HepG2 (cell line): ENCODE measurements around the gene PHACTR1. TPM values are rescaled to one million over a fixed set of nuclear protein-coding genes. Genes with fewer than 3 reads are reported as not detected.

ENCODE experiments used
- ATAC-seq: fragments of 200-7000 bp; cut with Tn5 transposase; 3 replicates; pipeline ENCODE4 v1.9.1; 2020; ENCODE audit warnings: mild to moderate bottlenecking, moderate library complexity
- BruUV-seq: library from RNA; stranded (reverse); fragments of 400-500 nt; replicated peaks from 2 replicates; lab custom pipeline; 2021; lab: Mats Ljungman, UMichigan
- CTCF ChIA-PET: fragments of 300-600 bp; formaldehyde crosslinking; extraction: SDS; loops from one replicate; lab custom pipeline; 2021; ENCODE audit warnings: low total read pairs, inconsistent platforms, low intra/inter-chr PET ratio; lab: Yijun Ruan, JAX
- POLR2A ChIA-PET: fragments of 350-600 bp; sonication (Branson Sonifier 250); formaldehyde crosslinking; loops from one replicate; lab custom pipeline; 2020; ENCODE audit warnings: antibody characterized with exemption, inconsistent platforms; lab: Yijun Ruan, JAX
- DNase-seq: peaks from one replicate; pipeline ENCODE4 v3.0.0-alpha.2; 2015; ENCODE audit warnings: low spot score
- FAIRE-seq: peaks from 3 replicates; lab custom pipeline; 2011; peaks lifted over from hg19 to GRCh38; lab: Jason Lieb, UNC
- H2AFZ ChIP-seq: one replicate; pipeline ENCODE4 v1.6.1; 2011; ENCODE audit warnings: low read length, inconsistent platforms
- H3K27ac ChIP-seq: fragments of 300-600 bp; 3 replicates; pipeline ENCODE4 v1.8.0; 2011; ENCODE audit warnings: mixed run types, mild to moderate bottlenecking, mixed read lengths, low read length, inconsistent platforms; ENCODE audit not compliant: insufficient read depth; ENCODE audit errors: extremely low read length
- H3K27me3 ChIP-seq, 2 experiments: fragments of 200-600 bp in 1 of 2; 2 replicates in 1 of 2; 3 replicates in 1 of 2; pipeline versions ENCODE4 v1.6.0 to v1.8.0; 2011; ENCODE audit warnings: low read length in 2 of 2, mild to moderate bottlenecking in 2 of 2, moderate library complexity in 2 of 2, inconsistent platforms in 1 of 2; ENCODE audit not compliant: insufficient read depth in 2 of 2, control insufficient read depth in 1 of 2
- H3K36me3 ChIP-seq, 2 experiments: fragments of 200-600 bp in 1 of 2; replicated peaks in 1 of 2; 2 replicates in 1 of 2; 3 replicates in 1 of 2; pipeline versions ENCODE4 v1.5.1 to v1.8.0; 2011; ENCODE audit warnings: low read length in 2 of 2, inconsistent platforms in 1 of 2; ENCODE audit not compliant: insufficient read depth in 2 of 2, control insufficient read depth in 1 of 2
- H3K4me1 ChIP-seq: 2 replicates; pipeline ENCODE4 v1.5.1; 2012; ENCODE audit warnings: low read length, inconsistent platforms; ENCODE audit not compliant: insufficient read depth
- H3K4me2 ChIP-seq: 2 replicates; pipeline ENCODE4 v1.6.0; 2011; ENCODE audit warnings: low read depth, low read length, inconsistent platforms
- H3K4me3 ChIP-seq, 3 experiments: fragments of 200-600 bp in 1 of 3; sonication (generic), shearing (Covaris generic) in 1 of 3; replicated peaks in 1 of 3; 2 replicates each; pipeline ENCODE4 v1.5.1; 2011 to 2016; ENCODE audit warnings: low read length in 3 of 3, inconsistent platforms in 2 of 3, low read depth in 2 of 3, mild to moderate bottlenecking in 2 of 3, control low read depth in 1 of 3, mixed read lengths in 1 of 3; ENCODE audit not compliant: insufficient read depth in 1 of 3
- H3K79me2 ChIP-seq: one replicate; pipeline ENCODE4 v1.6.1; 2011; ENCODE audit warnings: low read length, inconsistent platforms; ENCODE audit not compliant: insufficient read depth
- H3K9ac ChIP-seq: 2 replicates; pipeline ENCODE4 v1.6.0; 2011; ENCODE audit warnings: mild to moderate bottlenecking, low read depth, low read length, inconsistent platforms; ENCODE audit not compliant: insufficient read depth
- H3K9me3 ChIP-seq: 2 replicates; pipeline ENCODE4 v1.5.1; 2012; ENCODE audit warnings: mild to moderate bottlenecking, low read length
- H4K20me1 ChIP-seq: 2 replicates; pipeline ENCODE4 v1.6.0; 2011; ENCODE audit warnings: inconsistent platforms, mild to moderate bottlenecking, low read length, moderate library complexity; ENCODE audit not compliant: insufficient read depth
- DPF2 ChIP-seq: sonication (generic); formaldehyde crosslinking; IDR thresholded peaks from 2 replicates; pipeline ENCODE4 v1.4.0; 2020; ENCODE audit warnings: mild to moderate bottlenecking, low read depth, missing genetic modification reagents, borderline replicate concordance
- NR2F1 ChIP-seq, 2 experiments: fragments of 450-650 bp in 1 of 2; formaldehyde crosslinking in 1 of 2; IDR thresholded peaks; 2 replicates each; pipeline versions ENCODE4 v1.5.0 to v1.6.1; 2016 to 2020; ENCODE audit warnings: mild to moderate bottlenecking in 1 of 2, missing compliant biosample characterization in 1 of 2, missing genetic modification reagents in 1 of 2, moderate library complexity in 1 of 2
- NR2F6 ChIP-seq, 2 experiments: IDR thresholded peaks; 2 replicates each; pipeline ENCODE4 v1.6.1; 2016; ENCODE audit warnings: antibody characterized with exemption in 1 of 2, mild to moderate bottlenecking in 1 of 2
- PAF1 ChIP-seq: IDR thresholded peaks from 2 replicates; pipeline ENCODE4 v1.6.1; 2016; ENCODE audit warnings: missing genetic modification reagents, missing compliant biosample characterization
- PHB2 ChIP-seq: fragments of 450-650 bp; IDR thresholded peaks from 2 replicates; pipeline ENCODE4 v1.6.1; 2018; ENCODE audit not compliant: partially characterized antibody
- ZNF784 ChIP-seq: sonication (generic); formaldehyde crosslinking; IDR thresholded peaks from 2 replicates; pipeline ENCODE4 v1.5.1; 2020; ENCODE audit warnings: missing genetic modification reagents, mild to moderate bottlenecking, borderline replicate concordance
- WGBS: methylation state at CpG from one replicate; pipeline ENCODE4 v1.1.6; 2017; ENCODE audit warnings: low lambda C conversion rate; 5-methylcytosine and 5-hydroxymethylcytosine counted together
- in situ Hi-C: cut with HindIII; loops from 2 replicates; pipeline ENCODE4 v1.10.0; 2017; ENCODE audit warnings: low pct_unique_long_range_greater_than_20kb; ENCODE audit not compliant: extremely low pct_ligation_motif_present
- intact Hi-C: fragments of 100-400 bp; cut with micrococcal nuclease; formaldehyde crosslinking; loops from one replicate; pipeline ENCODE4 v1.10.0; 2022; ENCODE audit not compliant: unreplicated experiment
- polyA plus RNA-seq, 8 experiments: library from polyadenylated mRNA; depleted of rRNA in 3 of 8; stranded (reverse) in 7 of 8; unstranded in 1 of 8; fragments of >200 nt; fragmentation: Illumina TruSeq in 4 of 8; extraction: Trizol in 4 of 8; gene quantifications; 2 replicates each; pipeline versions ENCODE4 v1.2.1 to v1.2.3, GENCODE V29; 2011 to 2016; ENCODE audit warnings: low read depth in 4 of 8, missing spikeins in 1 of 8, mixed read lengths in 1 of 8; ENCODE audit not compliant: insufficient read depth in 1 of 8
- total RNA-seq, 5 experiments: library from RNA; depleted of rRNA; stranded (reverse); fragments of >200 nt; fragmentation: Illumina TruSeq; extraction: Trizol; gene quantifications; 2 replicates each; pipeline ENCODE4 v1.2.3, GENCODE V29; 2016; ENCODE audit warnings: low read depth in 1 of 5
- TF ChIP-seq, protein P1 (sequence below): sonication (generic); formaldehyde crosslinking; IDR thresholded peaks from 2 replicates; pipeline ENCODE4 v1.4.0; 2020; ENCODE audit warnings: low read depth, missing genetic modification reagents
- TF ChIP-seq, protein P2 (sequence below): sonication (generic); formaldehyde crosslinking; IDR thresholded peaks from 2 replicates; pipeline ENCODE4 v1.8.1; 2023; ENCODE audit warnings: mild to moderate bottlenecking, missing genetic modification reagents

PHACTR1 gene
- total and polyA plus RNA-seq, 2 of the 13 experiments (the other 11 are each of a cell fraction or from before 2014, with no cell fraction given): 0.09 TPM; not detected in 1

DNA sequence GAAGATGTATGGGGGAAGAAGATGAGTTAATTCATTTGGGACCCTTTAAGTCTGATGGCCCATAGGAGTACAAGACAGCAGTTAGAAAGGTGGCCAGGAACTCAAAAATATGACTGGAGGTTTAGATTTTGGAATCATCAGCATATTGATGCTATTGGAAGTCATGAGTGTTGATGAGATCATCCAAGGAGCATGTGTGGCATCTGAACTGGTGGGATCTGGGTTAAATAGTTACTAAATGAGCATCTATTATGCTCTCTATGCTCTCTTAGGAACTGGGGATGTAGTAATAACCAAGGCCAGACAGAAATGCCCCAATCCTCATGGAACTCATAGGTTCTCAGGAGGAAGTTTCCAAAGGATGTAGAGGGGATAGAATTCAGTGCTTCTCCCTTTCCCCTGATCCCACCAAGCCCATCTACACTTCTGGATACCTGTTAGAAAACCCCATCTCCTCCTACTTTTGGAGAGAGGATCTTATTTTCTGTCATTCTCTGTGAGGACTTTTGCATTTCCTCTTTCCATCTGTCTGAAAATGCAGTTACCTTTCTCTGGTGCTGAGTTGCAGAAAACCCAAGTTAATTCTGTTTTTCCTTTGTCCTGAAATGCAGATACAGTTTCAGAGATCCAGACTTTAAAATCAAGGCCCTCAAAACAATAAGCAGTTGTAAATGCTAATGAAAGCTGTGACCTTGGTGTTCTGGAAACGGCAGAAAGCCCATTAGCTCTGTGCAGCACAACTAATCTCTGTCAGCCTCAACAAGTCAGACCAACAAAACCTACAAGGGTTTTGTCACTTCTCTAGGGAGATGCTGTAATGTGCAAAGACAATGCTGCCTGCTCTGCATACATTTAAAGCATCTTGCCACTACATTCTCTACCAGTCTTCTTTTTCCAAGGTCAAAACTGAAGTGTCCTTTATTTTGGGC is 546.0 kb downstream of the PHACTR1 start:
- ATAC-seq: no peak
- Histone ChIP-seq H3K27me3 (no peaks in the 10 kb centered on the region), H3K4me1 (no peaks in the 10 kb centered on the region), H3K9ac (no peak overlapping the region), H2AFZ (no peak overlapping the region), H3K9me3 (no peaks in the 10 kb centered on the region), H3K79me2 (no peaks in the 10 kb centered on the region), H4K20me1 (no peaks in the 10 kb centered on the region), H3K4me2 (no peak overlapping the region), H3K36me3 (no peaks in the 10 kb centered on the region), H3K27ac (no peak overlapping the region), H3K4me3 (no peak overlapping the region)
- no TSS peak for BruUV-seq
- intact Hi-C loops: no loop called here
- DNase-seq: no peak
- POLR2A ChIA-PET: no interaction called here
- 16% methylated on average over 1 of the region's 1 CpG for WGBS
- CTCF ChIA-PET: no interaction called here
- in situ Hi-C loops: no loop called here
- FAIRE-seq: no peak
- TF ChIP-seq ZNF784 (no peak), PHB2 (no peak), DPF2 (CRISPR knock-in tag) (no peak), PAF1 (CRISPR knock-in tag) (no peak), NR2F1 (CRISPR knock-in tag; IDR thresholded peaks at IDR 0.05) (no peak), NR2F6 (IDR thresholded peaks at IDR 0.05) (no peak), NR2F6 (CRISPR knock-in tag; IDR thresholded peaks at IDR 0.05) (no peak)
- TF ChIP-seq, protein P1, sequence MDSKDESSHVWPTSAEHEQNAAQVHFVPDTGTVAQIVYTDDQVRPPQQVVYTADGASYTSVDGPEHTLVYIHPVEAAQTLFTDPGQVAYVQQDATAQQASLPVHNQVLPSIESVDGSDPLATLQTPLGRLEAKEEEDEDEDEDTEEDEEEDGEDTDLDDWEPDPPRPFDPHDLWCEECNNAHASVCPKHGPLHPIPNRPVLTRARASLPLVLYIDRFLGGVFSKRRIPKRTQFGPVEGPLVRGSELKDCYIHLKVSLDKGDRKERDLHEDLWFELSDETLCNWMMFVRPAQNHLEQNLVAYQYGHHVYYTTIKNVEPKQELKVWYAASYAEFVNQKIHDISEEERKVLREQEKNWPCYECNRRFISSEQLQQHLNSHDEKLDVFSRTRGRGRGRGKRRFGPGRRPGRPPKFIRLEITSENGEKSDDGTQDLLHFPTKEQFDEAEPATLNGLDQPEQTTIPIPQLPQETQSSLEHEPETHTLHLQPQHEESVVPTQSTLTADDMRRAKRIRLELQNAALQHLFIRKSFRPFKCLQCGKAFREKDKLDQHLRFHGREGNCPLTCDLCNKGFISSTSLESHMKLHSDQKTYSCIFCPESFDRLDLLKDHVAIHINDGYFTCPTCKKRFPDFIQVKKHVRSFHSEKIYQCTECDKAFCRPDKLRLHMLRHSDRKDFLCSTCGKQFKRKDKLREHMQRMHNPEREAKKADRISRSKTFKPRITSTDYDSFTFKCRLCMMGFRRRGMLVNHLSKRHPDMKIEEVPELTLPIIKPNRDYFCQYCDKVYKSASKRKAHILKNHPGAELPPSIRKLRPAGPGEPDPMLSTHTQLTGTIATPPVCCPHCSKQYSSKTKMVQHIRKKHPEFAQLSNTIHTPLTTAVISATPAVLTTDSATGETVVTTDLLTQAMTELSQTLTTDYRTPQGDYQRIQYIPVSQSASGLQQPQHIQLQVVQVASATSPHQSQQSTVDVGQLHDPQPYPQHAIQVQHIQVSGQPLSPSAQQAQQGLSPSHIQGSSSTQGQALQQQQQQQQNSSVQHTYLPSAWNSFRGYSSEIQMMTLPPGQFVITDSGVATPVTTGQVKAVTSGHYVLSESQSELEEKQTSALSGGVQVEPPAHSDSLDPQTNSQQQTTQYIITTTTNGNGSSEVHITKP: no peak
- TF ChIP-seq, protein P2, sequence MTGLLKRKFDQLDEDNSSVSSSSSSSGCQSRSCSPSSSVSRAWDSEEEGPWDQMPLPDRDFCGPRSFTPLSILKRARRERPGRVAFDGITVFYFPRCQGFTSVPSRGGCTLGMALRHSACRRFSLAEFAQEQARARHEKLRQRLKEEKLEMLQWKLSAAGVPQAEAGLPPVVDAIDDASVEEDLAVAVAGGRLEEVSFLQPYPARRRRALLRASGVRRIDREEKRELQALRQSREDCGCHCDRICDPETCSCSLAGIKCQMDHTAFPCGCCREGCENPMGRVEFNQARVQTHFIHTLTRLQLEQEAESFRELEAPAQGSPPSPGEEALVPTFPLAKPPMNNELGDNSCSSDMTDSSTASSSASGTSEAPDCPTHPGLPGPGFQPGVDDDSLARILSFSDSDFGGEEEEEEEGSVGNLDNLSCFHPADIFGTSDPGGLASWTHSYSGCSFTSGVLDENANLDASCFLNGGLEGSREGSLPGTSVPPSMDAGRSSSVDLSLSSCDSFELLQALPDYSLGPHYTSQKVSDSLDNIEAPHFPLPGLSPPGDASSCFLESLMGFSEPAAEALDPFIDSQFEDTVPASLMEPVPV: no peak
